GM12892 (cell line): Measurements from ENCODE around the gene AP4M1.

ENCODE experiments used
- DNase-seq: peaks from one replicate; pipeline ENCODE4 v3.0.0; 2011; ENCODE audit not compliant: insufficient read length
- FAIRE-seq: peaks from 2 replicates; lab custom pipeline; 2011; peaks lifted over from hg19 to GRCh38; lab: Jason Lieb, UNC
- POLR2A ChIP-seq: IDR thresholded peaks from 2 replicates; pipeline ENCODE4 v1.6.1; 2011; ENCODE audit warnings: low read depth, low read length, control low read depth
- POLR2AphosphoS5 ChIP-seq: IDR thresholded peaks from 2 replicates; pipeline ENCODE4 v1.6.1; 2011; ENCODE audit warnings: low read depth, low read length, control low read depth
- TAF1 ChIP-seq: IDR thresholded peaks from 2 replicates; pipeline ENCODE4 v1.6.1; 2011; ENCODE audit warnings: low read depth, mild to moderate bottlenecking, control low read depth, low read length, borderline replicate concordance

The AP4M1 gene

DNA sequence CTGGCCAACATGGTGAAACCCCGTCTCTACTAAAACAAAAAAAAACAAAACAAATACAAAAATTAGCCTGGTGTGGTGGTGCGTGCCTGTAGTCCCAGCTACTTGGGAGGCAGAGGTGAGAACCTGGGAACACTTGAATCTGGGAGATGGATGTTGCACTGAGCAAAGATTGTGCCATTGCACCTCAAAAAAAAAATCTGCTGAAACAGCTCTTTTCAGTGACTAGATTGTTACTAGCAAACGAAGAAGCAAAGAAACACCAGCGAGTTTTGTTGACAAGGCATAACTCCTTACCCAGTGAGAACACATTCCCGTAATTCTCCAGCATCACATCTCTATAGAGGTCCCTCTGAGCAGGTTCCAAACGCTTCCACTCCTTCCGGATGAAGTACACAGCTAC is 26.6 kb upstream of the AP4M1 start:
- no peak for TF ChIP-seq POLR2AphosphoS5
- TF ChIP-seq POLR2A: no peak
- TF ChIP-seq TAF1: no peak
- DNase-seq (no peak), FAIRE-seq (no peak)

DNA sequence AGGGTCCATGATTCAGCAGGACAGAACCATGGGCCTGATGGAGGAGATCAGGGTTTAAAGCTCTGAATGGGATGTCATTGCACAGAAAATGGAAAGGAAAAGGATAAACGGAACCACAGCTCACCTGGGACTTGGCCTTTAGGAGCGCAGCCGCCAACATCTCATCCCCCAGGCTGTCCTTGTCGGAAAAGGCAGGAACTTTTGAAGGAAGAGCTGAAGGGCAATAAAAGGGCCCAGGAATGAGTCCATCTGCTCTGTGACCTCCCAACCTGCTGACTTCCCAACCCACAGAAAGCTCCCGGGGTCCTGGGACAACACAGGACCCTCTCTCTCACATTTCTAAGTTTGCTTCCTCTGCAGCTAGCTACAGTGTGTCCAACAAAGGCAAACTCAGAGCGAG is 26.0 kb upstream of the AP4M1 start:
- TF ChIP-seq POLR2AphosphoS5: no peak
- no peak for TF ChIP-seq POLR2A
- TF ChIP-seq TAF1: no peak
- no peak for DNase-seq
- FAIRE-seq: no peak

DNA sequence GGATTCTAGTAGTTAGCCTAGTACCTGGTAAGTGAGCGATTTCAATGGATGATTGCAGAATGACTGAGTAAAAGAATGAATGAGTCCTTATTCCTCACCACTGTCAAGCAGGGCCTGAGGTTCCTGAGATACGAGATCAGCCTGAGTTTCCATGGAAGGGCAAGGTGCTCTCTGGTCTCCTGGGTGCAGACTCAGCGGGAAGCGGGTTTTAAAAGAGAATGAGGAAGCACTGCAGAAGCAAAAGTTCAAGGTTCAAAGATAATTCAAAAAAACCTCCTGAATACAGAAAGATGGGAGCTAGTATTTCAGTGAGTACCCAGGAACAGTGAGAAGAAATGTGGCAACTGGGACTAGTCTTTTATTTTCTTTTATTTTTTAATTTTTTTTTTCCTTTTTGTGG is 24.2 kb upstream of the AP4M1 start:
- FAIRE-seq: no peak
- DNase-seq: no peak
- TF ChIP-seq POLR2A (no peak), POLR2AphosphoS5 (no peak)

GRCh38 chr7:100079024-100079560 is 22.4 kb upstream of the AP4M1 start:
- DNase-seq (no peak), FAIRE-seq (no peak)
- TF ChIP-seq POLR2A (no peak), TAF1 (no peak), POLR2AphosphoS5 (no peak)

DNA sequence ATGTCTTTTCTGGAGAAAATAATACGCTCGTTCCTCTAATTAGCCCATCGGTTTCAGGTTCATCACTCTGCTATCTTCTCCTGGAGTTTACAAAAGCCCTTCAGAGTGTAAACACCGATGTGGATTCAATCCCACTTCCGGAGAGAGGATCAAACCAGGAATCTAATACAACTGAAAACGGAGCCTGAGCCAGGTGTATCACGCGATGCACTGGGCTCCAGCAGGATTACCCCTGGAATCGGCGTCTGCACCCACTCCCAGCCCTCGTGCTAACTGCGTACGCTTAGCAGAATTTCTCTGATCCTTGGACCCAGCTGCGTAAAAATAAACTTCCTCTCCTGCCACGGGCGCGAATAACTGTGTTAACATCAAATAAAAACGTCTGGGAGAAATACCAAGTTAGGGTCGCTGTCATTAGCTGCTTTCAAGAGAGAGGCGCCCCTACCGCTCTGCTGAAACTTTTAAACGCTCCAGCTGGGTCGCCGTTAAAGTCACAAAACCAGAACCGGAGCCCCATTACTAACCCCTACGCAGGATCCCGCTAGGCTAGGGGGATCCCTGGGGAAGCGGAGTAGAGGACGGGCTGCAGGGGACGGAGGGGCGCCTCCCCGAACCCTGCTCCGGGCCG is 20.4 kb upstream of the AP4M1 start:
- DNase-seq: no peak
- TF ChIP-seq TAF1: no peak
- no peak for TF ChIP-seq POLR2A
- no peak for TF ChIP-seq POLR2AphosphoS5
- no peak for FAIRE-seq

GRCh38 chr7:100081535-100082102 is 19.8 kb upstream of the AP4M1 start, which contains the start of gene ZNF3:
TSS of gene ZNF3 (minus strand) at chr7:100081723. CDS start at chr7:100077357, 4,366 bp downstream.
- peak; percentile 99 for FAIRE-seq
- TF ChIP-seq TAF1 (peak; percentile 70; the same call in 1 of the 2 replicates), POLR2AphosphoS5 (peak; percentile 94), POLR2A (peak; percentile 95)
- DNase-seq: peak; percentile 89

GRCh38 chr7:100082978-100083377 is 18.5 kb upstream of the AP4M1 start:
- no peak for DNase-seq
- TF ChIP-seq POLR2A (no peak), TAF1 (no peak), POLR2AphosphoS5 (no peak)
- FAIRE-seq: no peak

DNA sequence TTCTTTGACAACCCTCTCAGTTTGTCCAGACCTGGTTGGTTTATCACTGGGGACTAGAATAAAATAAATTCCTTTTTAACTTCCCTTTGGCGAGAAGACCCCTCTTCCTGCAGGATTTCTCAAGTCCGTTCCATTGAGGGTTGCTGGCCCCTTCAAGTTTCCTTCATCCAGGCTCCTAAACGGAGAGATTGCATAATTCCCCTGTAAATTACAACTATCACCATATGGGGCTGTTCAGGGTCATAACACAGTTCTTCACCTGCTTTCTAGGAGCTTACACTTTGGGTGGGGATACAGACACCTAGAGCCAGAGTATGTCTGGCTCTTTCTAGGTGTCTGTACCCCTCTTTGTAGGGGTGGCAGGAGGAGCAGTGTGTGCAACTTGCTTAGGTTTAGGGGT is 15.9 kb upstream of the AP4M1 start:
- TF ChIP-seq POLR2A (no peak), POLR2AphosphoS5 (no peak), TAF1 (no peak)
- FAIRE-seq: no peak
- DNase-seq: no peak

- DNase-seq (no peak), FAIRE-seq (no peak)
- TF ChIP-seq POLR2A (no peak), TAF1 (no peak), POLR2AphosphoS5 (no peak)
Observed at GRCh38 chr7:100087055-100087750, 14.2 kb upstream of the AP4M1 start.

DNA sequence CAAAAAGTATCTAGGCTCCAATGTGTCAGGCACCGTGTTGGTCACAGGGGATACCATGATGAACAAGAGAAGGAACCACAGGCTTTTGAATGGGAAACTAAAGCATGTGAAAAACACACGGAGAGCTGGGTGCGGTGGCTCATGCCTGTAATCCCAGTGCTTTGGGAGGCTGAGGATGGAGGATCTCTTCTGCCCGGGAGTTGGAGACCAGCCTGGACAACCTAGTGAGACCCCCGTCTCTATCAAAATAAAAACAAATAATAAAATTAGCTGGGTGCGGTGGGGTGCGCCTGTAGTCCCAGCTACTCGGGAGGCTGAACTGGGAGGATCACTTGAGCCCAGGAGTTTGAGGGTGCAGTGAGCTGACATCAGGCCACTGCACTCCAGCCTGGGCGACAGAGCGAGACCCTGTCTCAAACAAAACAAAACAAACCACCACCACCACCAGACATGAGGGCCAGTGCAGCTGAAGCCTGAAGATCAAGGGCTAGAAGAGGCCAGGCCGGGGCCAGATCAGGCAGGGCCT is 13.3 kb upstream of the AP4M1 start:
- FAIRE-seq (no peak), DNase-seq (no peak)
- TF ChIP-seq TAF1: no peak
- no peak for TF ChIP-seq POLR2AphosphoS5
- TF ChIP-seq POLR2A: no peak

- DNase-seq (peak; percentile 91), FAIRE-seq (peak; percentile 98)
- TF ChIP-seq TAF1 (peak; percentile 64), POLR2A (peak; percentile 92; the same call in 1 of the 2 replicates), POLR2AphosphoS5 (peak; percentile 41; the same call in 1 of the 2 replicates)
Observed at GRCh38 chr7:100088621-100089457, 12.6 kb upstream of the AP4M1 start, which contains the start of gene COPS6. TSS of gene COPS6 (plus strand) at chr7:100088969. CDS start at chr7:100088991, 22 bp downstream.
